Astrocyte (in vitro differentiated cells and primary cell): ENCODE results near the gene CCR4. TPM values are rescaled to one million over a fixed set of nuclear protein-coding genes. Genes with fewer than 3 reads are reported as not detected.

Experiments used
- DNase-seq: peaks from one replicate; pipeline ENCODE4 v3.0.0-alpha.2; 2010; ENCODE audit warnings: low read depth
- FAIRE-seq: peaks from 2 replicates; lab custom pipeline; 2011; peaks lifted over from hg19 to GRCh38; lab: Jason Lieb, UNC
- H2AFZ ChIP-seq: 2 replicates; pipeline ENCODE4 v1.6.0; 2012; ENCODE audit warnings: low read depth, low read length, inconsistent platforms
- H3K27ac ChIP-seq: 2 replicates; pipeline ENCODE4 v1.5.1; 2011; ENCODE audit warnings: low read depth, low read length, inconsistent platforms
- H3K27me3 ChIP-seq: 2 replicates; pipeline ENCODE4 v1.6.0; 2011; ENCODE audit warnings: low read length, inconsistent platforms; ENCODE audit not compliant: insufficient read depth
- H3K36me3 ChIP-seq: 2 replicates; pipeline ENCODE4 v1.5.1; 2011; ENCODE audit warnings: low read length, inconsistent platforms; ENCODE audit not compliant: insufficient read depth
- H3K4me1 ChIP-seq: 2 replicates; pipeline ENCODE4 v1.5.1; 2011; ENCODE audit warnings: low read length, inconsistent platforms; ENCODE audit not compliant: insufficient read depth
- H3K4me2 ChIP-seq: 2 replicates; pipeline ENCODE4 v1.6.0; 2012; ENCODE audit warnings: low read length, inconsistent platforms
- H3K4me3 ChIP-seq: 2 replicates; pipeline ENCODE4 v1.5.1; 2011; ENCODE audit warnings: low read depth, mild to moderate bottlenecking, low read length, inconsistent platforms; ENCODE audit not compliant: insufficient read depth
- H3K79me2 ChIP-seq: 2 replicates; pipeline ENCODE4 v1.6.0; 2012; ENCODE audit warnings: mild to moderate bottlenecking, low read length, inconsistent platforms; ENCODE audit not compliant: insufficient read depth
- H3K9ac ChIP-seq: 2 replicates; pipeline ENCODE4 v1.6.0; 2012; ENCODE audit warnings: mild to moderate bottlenecking, low read length, inconsistent platforms
- H3K9me3 ChIP-seq: 2 replicates; pipeline ENCODE4 v1.5.1; 2012; ENCODE audit warnings: low read depth, mild to moderate bottlenecking, low read length, inconsistent platforms; ENCODE audit not compliant: insufficient read depth
- H4K20me1 ChIP-seq: 2 replicates; pipeline ENCODE4 v1.6.0; 2012; ENCODE audit warnings: low read length, inconsistent platforms; ENCODE audit not compliant: insufficient read depth
- H3K27ac Mint-ChIP-seq: one replicate; pipeline ENCODE4 v1.8.0; 2021; ENCODE audit warnings: mild to moderate bottlenecking, mixed read lengths; ENCODE audit not compliant: unreplicated experiment
- H3K27me3 Mint-ChIP-seq: one replicate; pipeline ENCODE4 v1.8.0; 2021; ENCODE audit warnings: low read depth, mixed read lengths; ENCODE audit not compliant: unreplicated experiment
- H3K36me3 Mint-ChIP-seq: one replicate; pipeline ENCODE4 v1.8.0; 2021; ENCODE audit warnings: low read depth, mixed read lengths; ENCODE audit not compliant: unreplicated experiment
- H3K4me1 Mint-ChIP-seq: one replicate; pipeline ENCODE4 v1.8.0; 2021; ENCODE audit warnings: low read depth, mixed read lengths; ENCODE audit not compliant: unreplicated experiment
- H3K4me3 Mint-ChIP-seq: one replicate; pipeline ENCODE4 v1.8.0; 2021; ENCODE audit warnings: mild to moderate bottlenecking, moderate library complexity, mixed read lengths; ENCODE audit not compliant: unreplicated experiment
- H3K9me3 Mint-ChIP-seq: one replicate; pipeline ENCODE4 v1.8.0; 2021; ENCODE audit warnings: mild to moderate bottlenecking, mixed read lengths; ENCODE audit not compliant: unreplicated experiment
- EZH2 ChIP-seq: IDR thresholded peaks from 2 replicates; pipeline ENCODE4 v1.6.1; 2012; ENCODE audit warnings: mild to moderate bottlenecking, low read length, inconsistent platforms; ENCODE audit not compliant: insufficient read depth
- total RNA-seq: library from RNA; stranded (reverse); gene quantifications from 2 replicates; pipeline ENCODE4 v1.2.1, GENCODE V29; 2021
- TF ChIP-seq, protein P1 (sequence below): IDR thresholded peaks from 2 replicates; pipeline ENCODE4 v1.5.1; 2011; ENCODE audit warnings: low read depth, mild to moderate bottlenecking, inconsistent platforms, low read length, moderate library complexity; ENCODE audit not compliant: insufficient read depth

The CCR4 gene
- total RNA-seq, 1 donor from 2014 or later = not detected

DNA sequence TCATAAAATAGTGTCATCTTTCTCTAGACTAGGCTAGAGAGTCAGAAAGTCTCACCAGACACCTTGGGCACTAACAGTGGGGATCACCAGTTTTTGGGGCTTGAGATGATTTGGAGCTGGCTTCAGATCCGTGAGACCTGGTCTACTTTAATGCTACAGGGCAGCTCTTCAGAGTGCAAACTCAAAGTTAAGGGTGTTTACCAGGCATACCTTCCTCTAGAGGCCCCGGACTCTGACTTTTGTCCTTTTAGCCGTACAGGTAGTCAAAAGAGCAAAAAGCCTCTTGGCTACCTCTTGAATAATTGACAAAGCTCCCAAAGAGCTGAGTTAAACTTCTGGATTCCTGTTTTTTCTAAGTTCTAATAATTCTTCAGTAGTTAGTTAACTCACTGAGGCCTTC lies 41.4 kb upstream of the CCR4 start:
- Mint-ChIP-seq H3K27ac (no peak overlapping the region), H3K9me3 (peaks cover 1% of the 10 kb centered on the region), H3K4me3 (no peak overlapping the region), H3K4me1 (peaks cover 3% of the 10 kb centered on the region), H3K27me3 (peaks cover 5% of the 10 kb centered on the region), H3K36me3 (no peaks in the 10 kb centered on the region)
- Histone ChIP-seq H4K20me1 (no peaks in the 10 kb centered on the region), H3K4me2 (no peak overlapping the region), H3K4me3 (no peak overlapping the region), H3K9me3 (no peaks in the 10 kb centered on the region), H3K9ac (no peak overlapping the region), H3K79me2 (no peaks in the 10 kb centered on the region), H3K4me1 (no peaks in the 10 kb centered on the region), H3K36me3 (no peaks in the 10 kb centered on the region), H3K27me3 (no peaks in the 10 kb centered on the region), H3K27ac (no peak overlapping the region), H2AFZ (no peak overlapping the region)
- DNase-seq (no peak), FAIRE-seq (no peak)
- TF ChIP-seq, protein P1, sequence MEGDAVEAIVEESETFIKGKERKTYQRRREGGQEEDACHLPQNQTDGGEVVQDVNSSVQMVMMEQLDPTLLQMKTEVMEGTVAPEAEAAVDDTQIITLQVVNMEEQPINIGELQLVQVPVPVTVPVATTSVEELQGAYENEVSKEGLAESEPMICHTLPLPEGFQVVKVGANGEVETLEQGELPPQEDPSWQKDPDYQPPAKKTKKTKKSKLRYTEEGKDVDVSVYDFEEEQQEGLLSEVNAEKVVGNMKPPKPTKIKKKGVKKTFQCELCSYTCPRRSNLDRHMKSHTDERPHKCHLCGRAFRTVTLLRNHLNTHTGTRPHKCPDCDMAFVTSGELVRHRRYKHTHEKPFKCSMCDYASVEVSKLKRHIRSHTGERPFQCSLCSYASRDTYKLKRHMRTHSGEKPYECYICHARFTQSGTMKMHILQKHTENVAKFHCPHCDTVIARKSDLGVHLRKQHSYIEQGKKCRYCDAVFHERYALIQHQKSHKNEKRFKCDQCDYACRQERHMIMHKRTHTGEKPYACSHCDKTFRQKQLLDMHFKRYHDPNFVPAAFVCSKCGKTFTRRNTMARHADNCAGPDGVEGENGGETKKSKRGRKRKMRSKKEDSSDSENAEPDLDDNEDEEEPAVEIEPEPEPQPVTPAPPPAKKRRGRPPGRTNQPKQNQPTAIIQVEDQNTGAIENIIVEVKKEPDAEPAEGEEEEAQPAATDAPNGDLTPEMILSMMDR = no peak
- TF ChIP-seq EZH2 = no peak

DNA sequence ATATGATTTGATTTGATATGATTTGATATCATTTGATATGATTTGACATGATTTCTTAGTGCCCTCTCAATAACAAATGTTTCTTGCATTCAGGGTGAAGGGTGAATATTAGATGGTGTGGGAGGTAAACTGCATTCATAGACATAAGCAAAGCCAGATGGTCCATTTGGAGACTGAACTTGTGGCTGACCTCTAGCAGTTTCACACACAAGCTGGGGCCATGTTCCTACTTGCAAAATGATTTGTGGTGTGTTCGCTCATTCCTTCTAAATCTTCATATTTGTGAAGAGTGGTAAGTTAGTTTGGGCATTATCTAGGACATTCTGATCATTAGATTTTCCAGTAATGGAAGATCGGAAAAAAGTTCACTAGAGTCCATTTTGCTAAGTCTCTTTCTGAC lies 40.5 kb upstream of the CCR4 start:
- no peaks in the 10 kb centered on the region for H3K27me3 ChIP-seq
- no peaks in the 10 kb centered on the region for H3K79me2 ChIP-seq
- H3K4me3 ChIP-seq = no peak overlapping the region
- Mint-ChIP-seq H3K36me3 (no peaks in the 10 kb centered on the region), H3K27ac (no peak overlapping the region), H3K4me3 (no peak overlapping the region), H3K27me3 (peaks cover 5% of the 10 kb centered on the region), H3K9me3 (peaks cover 1% of the 10 kb centered on the region), H3K4me1 (peaks cover 3% of the 10 kb centered on the region)
- TF ChIP-seq, protein P1 = no peak
- TF ChIP-seq EZH2 = no peak
- H3K36me3 ChIP-seq = no peaks in the 10 kb centered on the region
- no peaks in the 10 kb centered on the region for H4K20me1 ChIP-seq
- H3K4me1 ChIP-seq = no peaks in the 10 kb centered on the region
- no peak for FAIRE-seq
- H2AFZ ChIP-seq = no peak overlapping the region
- no peak overlapping the region for H3K27ac ChIP-seq
- no peaks in the 10 kb centered on the region for H3K9me3 ChIP-seq
- H3K9ac ChIP-seq = no peak overlapping the region
- DNase-seq = no peak
- H3K4me2 ChIP-seq = no peak overlapping the region

DNA sequence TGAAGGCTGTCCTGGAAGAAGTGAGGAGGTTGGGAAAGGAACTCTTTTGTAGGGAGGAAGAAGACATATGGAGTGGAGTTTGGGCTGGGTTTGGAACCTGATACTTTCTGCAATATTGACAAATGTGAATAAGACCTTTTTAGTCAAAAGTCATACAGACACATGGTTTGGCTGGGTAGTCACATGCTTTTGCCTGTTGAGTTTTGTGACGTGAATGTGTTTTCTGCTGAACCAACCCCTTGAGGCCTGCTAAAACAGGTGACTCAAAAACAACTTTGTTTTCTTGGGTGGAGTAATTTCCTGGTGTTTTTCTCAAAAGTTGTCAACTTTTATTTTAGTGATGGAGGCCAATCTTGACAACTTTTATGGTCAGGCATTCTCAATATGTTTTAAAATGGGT lies 39.4 kb upstream of the CCR4 start:
- H3K9me3 ChIP-seq = peaks cover 4% of the 10 kb centered on the region
- H3K27ac Mint-ChIP-seq = no peak overlapping the region
- H3K27me3 Mint-ChIP-seq = peaks cover 5% of the 10 kb centered on the region
- DNase-seq (no peak), FAIRE-seq (no peak)
- H3K4me3 ChIP-seq = no peak overlapping the region
- no peaks in the 10 kb centered on the region for H3K36me3 Mint-ChIP-seq
- no peak overlapping the region for H2AFZ ChIP-seq
- no peak overlapping the region for H3K9ac ChIP-seq
- H3K4me3 Mint-ChIP-seq = no peak overlapping the region
- no peaks in the 10 kb centered on the region for H3K27me3 ChIP-seq
- H4K20me1 ChIP-seq = no peaks in the 10 kb centered on the region
- no peaks in the 10 kb centered on the region for H3K79me2 ChIP-seq
- TF ChIP-seq, protein P1 = no peak
- no peak for TF ChIP-seq EZH2
- H3K4me1 ChIP-seq = no peaks in the 10 kb centered on the region
- H3K27ac ChIP-seq = no peak overlapping the region
- peaks cover 3% of the 10 kb centered on the region for H3K4me1 Mint-ChIP-seq
- peaks cover 4% of the 10 kb centered on the region for H3K9me3 Mint-ChIP-seq
- H3K36me3 ChIP-seq = no peaks in the 10 kb centered on the region
- H3K4me2 ChIP-seq = no peak overlapping the region
